GM21529 (cell line): ENCODE measurements around the gene RGP1.

Source experiments
- ATAC-seq: cut with Tn5 transposase; IDR thresholded peaks from one replicate; pipeline ENCODE4 v1.9.1; 2021; ENCODE audit not compliant: unreplicated experiment

The RGP1 gene

DNA sequence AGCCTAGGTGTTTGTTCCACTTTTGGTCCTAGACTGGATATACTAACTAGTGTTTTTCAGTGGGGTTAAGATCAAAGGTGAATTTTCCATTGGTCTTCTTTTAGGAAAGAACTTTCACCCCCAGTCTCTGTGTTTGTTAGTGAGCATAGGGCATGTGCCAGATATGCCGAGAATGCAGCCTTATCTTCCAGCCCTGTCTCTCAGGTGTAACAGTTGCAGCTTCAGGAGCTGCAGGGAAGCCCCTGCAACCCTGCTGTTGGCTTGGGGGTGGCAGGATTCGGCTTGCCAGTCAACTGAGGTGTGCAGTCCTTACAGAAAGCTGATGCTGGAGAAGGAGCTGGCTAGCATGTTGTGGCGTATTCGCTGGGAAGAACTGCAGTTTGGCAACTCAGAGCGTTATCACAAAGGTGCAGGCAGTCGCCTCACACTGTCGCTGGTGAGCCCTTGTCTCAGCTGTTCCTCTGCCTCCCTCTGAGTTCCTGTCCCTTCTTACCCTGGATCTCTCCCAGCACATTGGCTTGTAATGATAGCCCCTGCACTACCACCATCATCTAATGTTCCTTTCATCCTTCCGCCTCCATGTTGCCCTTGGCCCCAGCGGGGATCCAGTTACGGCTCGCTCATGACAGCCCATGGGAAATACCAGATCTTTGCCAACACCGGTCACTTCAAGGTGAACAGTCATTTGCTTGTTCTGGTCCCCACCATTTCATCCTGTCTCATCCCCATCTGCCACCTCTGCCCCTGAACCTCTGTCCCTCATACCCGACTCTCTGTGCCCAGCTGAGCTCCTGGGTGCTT is 52.4 kb downstream of the RGP1 start:
- ATAC-seq = no peak

DNA sequence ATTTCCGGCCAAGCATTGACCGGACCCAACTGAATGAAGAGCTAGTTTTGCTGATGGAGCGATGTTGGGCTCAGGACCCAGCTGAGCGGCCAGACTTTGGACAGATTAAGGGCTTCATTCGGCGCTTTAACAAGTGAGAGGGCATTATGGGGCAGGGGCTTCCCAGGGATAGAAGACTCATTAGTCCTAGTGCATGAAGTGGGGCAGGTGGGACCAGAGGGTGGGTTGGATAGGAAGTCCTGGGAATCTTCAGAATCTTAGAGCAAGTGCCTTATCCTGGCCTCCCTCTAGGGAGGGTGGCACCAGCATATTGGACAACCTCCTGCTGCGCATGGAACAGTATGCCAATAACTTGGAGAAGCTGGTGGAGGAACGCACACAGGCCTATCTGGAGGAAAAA is 57.0 kb downstream of the RGP1 start:
- ATAC-seq = no peak
